Hindlimb muscle (tissue), 1 donor: ENCODE measurements around the gene SFTPB. TPM values are rescaled to one million over a fixed set of nuclear protein-coding genes. Genes with fewer than 3 reads are reported as not detected.
"Not testable (repeated sequence)": the region's sequence is repeated elsewhere in the genome, so short reads cannot be mapped to it uniquely, and the experiment has no call there.

Experiments used
- DNase-seq: peaks from one replicate; pipeline ENCODE4 v3.0.0-alpha.2; 2013
- polyA plus RNA-seq: library from polyadenylated mRNA; unstranded; fragments of 120-200 nt; gene quantifications from one replicate; pipeline ENCODE4 v1.2.1, GENCODE V29; 2013; ENCODE audit not compliant: insufficient read length

SFTPB gene
- polyA plus RNA-seq, 1 donor, result 0.08 TPM

GRCh38 chr2:85653996-85654395, 14.0 kb downstream of the SFTPB start:
- no peak for DNase-seq

DNA sequence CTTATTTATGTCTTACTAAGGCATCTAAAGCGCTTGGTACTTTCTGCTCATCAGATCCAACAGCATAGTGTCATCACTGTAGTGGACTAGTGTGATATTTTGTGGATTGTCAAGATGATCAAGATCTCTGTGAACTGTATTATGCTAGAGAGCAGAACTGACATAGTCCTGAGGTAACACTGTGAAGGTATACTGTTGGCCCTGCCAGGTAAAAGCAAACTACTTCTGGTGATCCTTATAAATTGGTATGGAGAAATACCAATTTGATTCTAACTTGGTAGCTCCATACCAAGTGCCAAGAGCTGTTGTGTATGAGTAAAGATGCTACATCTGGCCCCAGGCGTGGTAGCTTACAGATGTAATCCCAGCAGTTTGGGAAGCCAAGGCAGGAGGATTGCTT, 15.9 kb downstream of the SFTPB start:
- no peak for DNase-seq

DNA sequence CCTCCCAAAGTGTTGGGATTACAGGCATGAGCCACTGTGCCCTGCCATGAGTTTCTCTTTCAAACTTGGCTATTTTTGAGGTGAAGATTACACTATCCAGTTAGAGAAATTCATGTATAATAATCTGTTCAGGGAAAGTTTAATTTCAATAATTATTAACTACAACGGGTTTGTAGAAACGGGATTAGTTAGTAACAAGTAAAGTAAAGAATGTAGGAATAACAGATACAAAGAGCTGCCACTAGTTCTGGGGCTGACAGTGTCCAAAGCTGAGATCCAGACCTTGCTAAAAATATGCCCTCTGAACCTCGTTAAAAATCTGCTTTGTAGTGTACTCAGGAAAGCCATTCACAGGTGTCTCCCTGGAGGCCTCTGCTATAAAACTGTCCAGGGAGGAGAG, 16.9 kb downstream of the SFTPB start:
- no peak for DNase-seq

DNA sequence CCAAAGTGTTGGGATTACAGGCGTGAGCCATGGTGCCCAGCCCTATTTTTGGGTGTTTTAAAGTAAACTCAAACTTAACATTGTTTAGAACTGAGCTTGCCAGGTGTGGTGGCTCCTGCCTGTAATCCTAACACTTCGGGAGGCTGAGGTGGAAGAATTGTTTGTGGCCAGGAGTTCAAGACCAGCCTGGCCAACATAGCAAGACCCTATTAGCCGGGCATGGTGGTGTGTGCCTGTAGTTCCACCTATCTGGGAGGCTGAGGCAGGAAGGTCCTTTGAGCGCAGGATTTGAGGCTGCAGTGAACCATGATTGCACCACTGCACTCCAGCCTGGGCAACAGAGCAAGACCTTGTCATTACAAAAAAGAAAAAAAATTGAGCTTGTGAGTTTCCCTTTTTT, 17.5 kb downstream of the SFTPB start:
- no peak for DNase-seq

DNA sequence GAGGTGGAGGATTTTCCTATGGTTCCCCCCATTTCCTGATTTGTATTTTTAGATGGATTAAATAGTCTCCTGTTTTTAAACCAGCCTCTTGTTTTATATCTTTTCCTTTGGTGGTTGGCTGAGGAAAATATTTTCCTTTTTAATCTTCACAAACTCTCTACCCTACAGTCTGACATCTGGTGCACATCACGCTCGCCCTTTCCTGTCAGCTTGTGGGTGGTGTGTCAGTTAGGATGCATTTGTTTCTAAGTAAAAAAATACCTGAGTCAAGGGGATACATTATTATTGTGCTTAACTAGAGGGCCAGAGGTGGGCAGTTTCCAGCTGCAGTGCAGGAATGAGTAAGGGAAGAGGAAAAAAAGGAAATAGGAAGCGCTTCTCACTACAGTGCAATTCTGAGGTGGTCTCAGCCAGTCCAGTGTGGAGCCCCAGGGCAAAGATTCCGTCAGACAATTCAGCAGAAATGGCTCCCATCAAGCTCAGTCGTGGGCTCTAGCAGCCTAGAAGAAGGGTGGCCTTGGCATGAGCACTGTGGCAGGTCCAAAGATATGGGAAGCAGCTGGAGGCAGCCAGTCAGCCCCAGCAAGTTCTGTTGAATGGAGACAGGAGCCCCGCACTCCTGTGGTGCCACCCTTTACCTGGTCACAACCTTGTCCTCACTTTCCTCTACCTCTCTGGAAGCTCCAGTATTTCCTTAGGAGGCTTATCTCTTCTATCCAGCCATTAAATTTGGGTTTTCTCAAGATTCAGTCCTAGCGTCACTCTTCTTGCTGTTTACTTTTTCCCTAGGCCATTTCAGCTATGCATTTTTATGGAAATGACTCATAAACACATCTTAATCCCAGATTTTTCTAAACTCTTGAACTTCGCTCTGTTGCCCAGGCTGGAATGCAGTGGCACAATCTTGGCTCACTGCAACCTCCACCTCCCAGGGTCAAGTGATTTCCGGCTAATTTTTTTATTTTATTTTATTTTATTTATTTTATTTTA, 18.5 kb downstream of the SFTPB start:
- DNase-seq, result no peak

DNA sequence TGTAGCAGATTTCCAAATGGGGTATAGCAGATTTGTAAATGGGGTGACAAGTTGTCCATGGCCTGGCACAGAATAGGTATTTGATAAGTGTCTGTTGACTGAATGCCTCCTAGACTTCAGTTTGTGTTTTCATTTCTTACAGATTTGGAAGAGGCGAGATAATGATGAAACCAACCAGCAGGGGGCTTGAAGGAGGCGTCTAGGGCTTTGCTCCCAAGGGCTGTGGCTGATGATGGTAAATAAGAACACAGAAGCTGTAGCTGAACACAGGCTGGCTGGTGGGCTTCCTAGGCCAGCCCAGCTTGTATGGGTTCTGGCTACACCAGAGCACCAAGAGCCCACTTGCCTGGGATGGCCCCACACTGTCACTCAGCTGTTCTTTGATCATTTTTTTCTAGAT, 19.4 kb downstream of the SFTPB start:
- no peak for DNase-seq

- no peak for DNase-seq
Measured at GRCh38 chr2:85647823-85648526, 20.0 kb downstream of the SFTPB start.

- no peak for DNase-seq
Measured at GRCh38 chr2:85646166-85646565, 21.8 kb downstream of the SFTPB start.

DNA sequence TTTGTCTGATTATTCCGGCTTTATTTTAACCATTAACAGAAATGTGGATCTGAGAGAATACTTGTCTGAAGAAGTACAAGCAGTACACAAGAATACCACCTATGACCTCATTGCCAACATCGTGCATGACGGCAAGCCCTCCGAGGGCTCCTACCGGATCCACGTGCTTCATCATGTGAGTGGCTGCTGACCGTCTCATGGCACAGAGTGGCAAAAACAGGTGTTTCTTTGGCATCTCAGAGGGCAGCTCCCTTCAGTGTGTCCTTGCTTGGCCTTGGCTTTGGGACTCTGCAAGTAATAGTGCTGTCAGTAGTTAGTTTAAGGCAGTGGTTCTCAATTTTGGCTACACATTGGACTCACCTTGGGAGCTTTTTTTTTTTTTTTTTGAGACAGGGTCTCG, 23.1 kb downstream of the SFTPB start:
- DNase-seq, result no peak

DNA sequence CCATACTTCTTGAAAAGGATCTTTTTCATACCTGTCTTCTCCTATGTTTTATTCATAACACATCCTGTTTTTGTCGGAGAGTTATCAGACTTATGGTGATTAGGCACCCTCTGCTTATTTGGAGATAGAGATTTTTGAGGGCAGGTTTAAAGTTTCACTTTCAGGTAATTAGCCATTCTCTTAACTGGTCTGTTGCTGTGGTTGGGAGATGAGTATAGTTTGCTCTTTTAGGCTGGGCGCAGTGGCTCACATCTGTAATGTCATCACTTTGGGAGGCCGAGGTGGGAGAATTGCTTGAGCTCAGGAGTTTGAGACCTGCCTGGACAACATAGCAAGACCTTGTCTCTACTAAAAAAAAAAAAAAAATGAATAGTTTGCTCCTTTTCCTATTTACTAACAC, 25.3 kb downstream of the SFTPB start:
- DNase-seq, result no peak

- DNase-seq, result no peak
Measured at GRCh38 chr2:85635636-85636035, 32.4 kb downstream of the SFTPB start.

GRCh38 chr2:85635011-85635410, 33.0 kb downstream of the SFTPB start:
- DNase-seq, result no peak

GRCh38 chr2:85631316-85631715, 36.7 kb downstream of the SFTPB start:
- no peak for DNase-seq

DNA sequence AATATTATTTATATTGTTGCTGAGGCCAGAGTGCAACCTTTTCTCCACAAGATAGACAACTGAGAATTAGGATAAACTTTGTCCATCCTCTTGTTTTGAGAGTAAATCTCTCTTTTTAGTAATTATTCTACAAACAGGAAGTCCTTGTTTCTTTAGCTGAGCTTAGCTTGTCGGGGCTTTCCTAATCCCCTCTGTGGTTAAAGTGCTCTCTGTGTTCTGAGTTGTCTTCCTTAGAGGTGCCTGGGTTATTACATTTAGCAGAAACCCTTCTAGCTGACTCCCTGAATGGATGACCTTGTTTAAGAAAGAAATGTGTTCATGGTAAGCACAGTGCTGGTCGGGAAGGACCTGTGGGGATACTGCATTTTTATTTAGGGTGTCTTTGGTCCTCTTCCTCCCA, 39.3 kb downstream of the SFTPB start:
- no peak for DNase-seq

- no peak for DNase-seq
Measured at GRCh38 chr2:85623991-85624390, 44.0 kb downstream of the SFTPB start.

DNA sequence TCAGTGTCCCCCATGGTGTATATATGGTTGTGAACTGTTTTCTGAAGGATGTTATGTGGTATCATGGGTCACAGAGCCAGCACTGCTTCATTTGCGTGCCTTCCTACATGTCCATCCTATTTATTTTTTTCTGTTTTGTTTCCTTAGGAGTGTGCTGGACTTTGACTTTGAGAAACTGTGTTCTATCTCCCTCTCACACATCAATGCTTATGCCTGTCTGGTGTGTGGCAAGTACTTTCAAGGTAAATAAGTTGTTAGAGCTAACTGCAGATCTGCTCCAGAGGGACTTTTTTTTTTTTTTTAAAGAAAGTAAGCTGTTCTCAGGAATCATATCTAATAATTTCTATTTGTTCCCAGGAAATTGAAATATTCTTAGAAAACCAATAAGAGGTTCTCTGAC, 46.7 kb downstream of the SFTPB start:
- DNase-seq, result no peak

GRCh38 chr2:85619617-85620016, 48.4 kb downstream of the SFTPB start:
- DNase-seq, result no peak

DNA sequence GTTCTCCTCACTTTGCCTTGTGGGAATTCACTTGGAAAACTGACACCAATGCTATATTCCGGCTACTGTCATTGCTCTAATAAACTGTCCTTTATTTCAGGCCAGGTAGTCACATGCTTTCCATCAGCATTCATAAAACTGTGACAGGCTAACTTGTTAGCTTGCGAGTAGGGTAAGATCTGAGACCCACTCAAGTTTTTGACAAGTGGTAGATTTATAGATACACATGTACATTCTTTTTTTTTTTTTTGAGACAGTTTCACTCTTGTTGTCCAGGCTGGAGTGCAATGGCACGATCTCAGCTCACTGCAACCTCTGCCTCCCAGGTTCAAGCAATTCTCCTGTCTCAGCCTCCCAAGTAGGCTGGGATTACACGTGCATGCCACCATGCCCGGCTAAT, 50.3 kb downstream of the SFTPB start:
- DNase-seq, result not testable (repeated sequence)

- no peak for DNase-seq
Measured at GRCh38 chr2:85615413-85615728, 52.6 kb downstream of the SFTPB start.

- DNase-seq, result not testable (repeated sequence)
Measured at GRCh38 chr2:85614757-85615156, 53.2 kb downstream of the SFTPB start.

GRCh38 chr2:85613717-85614515, 54.1 kb downstream of the SFTPB start:
- no peak for DNase-seq

- peak; percentile 95 for DNase-seq
Measured at GRCh38 chr2:85611705-85612587, 56.1 kb downstream of the SFTPB start, which contains the start of gene C2orf68. TSS of gene C2orf68 (minus strand) at chr2:85612066. CDS start at chr2:85611984, 82 bp downstream.
